ENCODE measurements around the gene ACY1.

GRCh38 chr3:51992017-51992682 lies 8.8 kb downstream of the ACY1 start:
- TF ChIP-seq CTCF (IDR thresholded peaks at IDR 0.05) (no peak), SIN3A (IDR thresholded peaks at IDR 0.05; ENCODE audit: borderline replicate concordance, insufficient read depth, low read depth, low read length) (no peak), TCF7L2 (IDR thresholded peaks at IDR 0.05; ENCODE audit: low read depth, low read length) (no peak), REST (IDR thresholded peaks at IDR 0.05; ENCODE audit: insufficient read depth in 1 of 2, low read depth in 2 of 2, low read length in 1 of 2) (no peak)

All from Panc1 (cell line).